Heart left ventricle (tissue), 13 donors: ENCODE data around the gene NXN.
A peak's percentile ranks its signal among the peaks of the same experiment; 100 is the strongest.

Source experiments
- CTCF ChIP-seq, 12 donors: fragments of 200-600 bp; sonication (generic) in 4 of 12; IDR thresholded peaks; one replicate each; pipeline versions ENCODE4 v1.5.0 to v1.8.0; 2018 to 2022; ENCODE audit warnings: antibody characterized with exemption in 12 of 12, mild to moderate bottlenecking in 5 of 12
- POLR2A ChIP-seq, 2 donors: fragments of 450-650 bp; IDR thresholded peaks; one replicate each; pipeline ENCODE4 v1.6.1; 2017; ENCODE audit warnings: antibody characterized with exemption in 2 of 2, mild to moderate bottlenecking in 2 of 2, moderate library complexity in 2 of 2
- donor health status: ischemic (EF 13 %, LVEDD 7.1; RV severe dilation, severe dysfunction).
- donor health status: DM: no; HTN: yes; CAD: no.
- donor health status: DM: no; HTN: no; CAD: no.
- donor health status: ischemic (EF 25% LVEDD 6.9; RV normal size, moderate dysfunction).
- donor health status: ischemic (EF 25% LVEDD 5.7; RV mildly dilated, moderate dysfunction).
- donor health status: ischemic (EF 35%, LVEDD 5.7; RV mildly dilated, moderate dysfunction).
- donor health status: nonischemic (EF 11% LVEDD 7.7; RV severe dilation, severe dysfunction).
- donor health status: DM: yes; HTN: yes; CAD: no.
- donor health status: PGD.
- donor health status: ischemic (EF 29% LVEDD 5.4; RV normal size, mild dysfunction).
- donor health status: nonischemic (EF 23%, LVEDD 6.1; RV moderate dilation, normal function).

- TF ChIP-seq CTCF (IDR thresholded peaks at IDR 0.05) (peak in 6 of 12 donors; percentile 19 to 56 (median 40)), POLR2A (IDR thresholded peaks at IDR 0.05) (peak in 1 of 2 donors; percentile 56)
Measured at GRCh38 chr17:979539-980405, at the start of gene NXN.
